Measurements from ENCODE around the gene MCUB.

Gene MCUB

GRCh38 chr4:109690690-109691410 lies 130.8 kb downstream of the MCUB start:
- Histone ChIP-seq H3K27ac (no peak overlapping the region), H4K20me1 (no peaks in the 10 kb centered on the region), H3K4me1 (no peaks in the 10 kb centered on the region), H3K27me3 (no peaks in the 10 kb centered on the region), H3K4me2 (no peak overlapping the region), H3K36me3 (peaks cover 82% of the 10 kb centered on the region), H3K9ac (no peak overlapping the region), H3K4me3 (no peak overlapping the region), H3K9me3 (no peaks in the 10 kb centered on the region)
- TF ChIP-seq Cebpa-rat (IDR thresholded peaks at IDR 0.05), result no peak

DNA sequence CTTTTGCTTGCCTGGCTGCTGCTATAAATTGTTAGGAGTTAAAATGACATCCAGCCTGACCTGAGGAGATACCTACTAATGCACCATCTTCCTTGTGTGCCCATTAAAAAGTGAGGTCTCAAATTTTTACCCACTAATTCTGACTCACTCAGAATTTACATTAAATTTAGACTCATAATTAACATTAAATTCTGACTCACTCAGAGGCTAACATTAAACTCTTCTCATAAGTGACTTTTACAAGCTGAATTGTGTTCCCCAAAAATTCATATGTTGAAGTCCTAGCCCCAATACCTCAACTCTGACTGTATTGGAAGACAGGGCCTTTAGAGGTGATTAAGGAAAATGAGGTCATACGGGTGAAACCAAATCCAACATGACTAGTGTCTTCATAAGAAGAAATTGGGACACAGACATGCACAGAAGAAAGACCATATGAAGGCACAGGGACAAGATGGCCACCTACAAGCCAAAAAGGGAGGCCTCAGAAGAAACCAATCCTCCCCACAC lies 131.4 kb downstream of the MCUB start:
- Histone ChIP-seq H3K4me1 (no peaks in the 10 kb centered on the region), H3K9ac (no peak overlapping the region), H3K36me3 (peaks cover 85% of the 10 kb centered on the region), H3K4me2 (no peak overlapping the region), H3K4me3 (no peak overlapping the region), H3K27ac (no peak overlapping the region), H3K9me3 (no peaks in the 10 kb centered on the region), H4K20me1 (no peaks in the 10 kb centered on the region), H3K27me3 (no peaks in the 10 kb centered on the region)
- TF ChIP-seq Cebpa-rat (IDR thresholded peaks at IDR 0.05), result no peak

DNA sequence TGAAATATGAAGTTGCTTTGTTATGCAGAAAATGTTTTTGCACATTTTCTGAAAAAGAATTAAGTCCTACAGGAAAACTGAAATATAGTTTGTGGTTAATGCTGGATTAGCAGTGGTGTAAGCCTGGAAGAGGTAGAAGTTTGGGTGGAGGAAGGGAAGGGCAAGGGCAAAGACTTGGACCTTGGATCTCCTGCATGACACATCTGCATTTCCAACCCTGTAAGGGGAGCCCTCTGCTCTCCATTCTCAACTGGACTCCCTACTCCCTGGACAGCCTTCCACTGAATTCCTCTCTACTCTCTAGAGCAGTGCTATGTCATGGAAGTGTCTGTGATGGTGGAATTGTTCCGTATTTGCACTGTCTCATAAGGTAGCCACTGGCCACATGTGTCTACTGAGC lies 138.6 kb downstream of the MCUB start:
- no peak overlapping the region for H3K27ac ChIP-seq
- 0 out of 2 replicates have a peak, but pooled peaks cover 8% of the 10 kb centered on the region for H4K20me1 ChIP-seq
- TF ChIP-seq Cebpa-rat (IDR thresholded peaks at IDR 0.05), result no peak
- H3K9ac ChIP-seq, result no peak overlapping the region
- H3K36me3 ChIP-seq, result peaks cover 57% of the 10 kb centered on the region
- peaks cover 15% of the 10 kb centered on the region for H3K4me1 ChIP-seq
- no peak overlapping the region for H3K4me3 ChIP-seq
- no peaks in the 10 kb centered on the region for H3K27me3 ChIP-seq
- no peak overlapping the region for H3K4me2 ChIP-seq
- no peaks in the 10 kb centered on the region for H3K9me3 ChIP-seq

GRCh38 chr4:109699553-109700225 lies 139.6 kb downstream of the MCUB start:
- TF ChIP-seq Cebpa-rat (IDR thresholded peaks at IDR 0.05), result no peak
- Histone ChIP-seq H3K27ac (no peak overlapping the region), H3K4me3 (no peak overlapping the region), H3K9ac (no peak overlapping the region), H4K20me1 (0 out of 2 replicates have a peak, but pooled peaks cover 8% of the 10 kb centered on the region), H3K4me2 (no peak overlapping the region), H3K27me3 (no peaks in the 10 kb centered on the region), H3K9me3 (no peaks in the 10 kb centered on the region), H3K36me3 (peaks cover 47% of the 10 kb centered on the region), H3K4me1 (peaks cover 21% of the 10 kb centered on the region)

DNA sequence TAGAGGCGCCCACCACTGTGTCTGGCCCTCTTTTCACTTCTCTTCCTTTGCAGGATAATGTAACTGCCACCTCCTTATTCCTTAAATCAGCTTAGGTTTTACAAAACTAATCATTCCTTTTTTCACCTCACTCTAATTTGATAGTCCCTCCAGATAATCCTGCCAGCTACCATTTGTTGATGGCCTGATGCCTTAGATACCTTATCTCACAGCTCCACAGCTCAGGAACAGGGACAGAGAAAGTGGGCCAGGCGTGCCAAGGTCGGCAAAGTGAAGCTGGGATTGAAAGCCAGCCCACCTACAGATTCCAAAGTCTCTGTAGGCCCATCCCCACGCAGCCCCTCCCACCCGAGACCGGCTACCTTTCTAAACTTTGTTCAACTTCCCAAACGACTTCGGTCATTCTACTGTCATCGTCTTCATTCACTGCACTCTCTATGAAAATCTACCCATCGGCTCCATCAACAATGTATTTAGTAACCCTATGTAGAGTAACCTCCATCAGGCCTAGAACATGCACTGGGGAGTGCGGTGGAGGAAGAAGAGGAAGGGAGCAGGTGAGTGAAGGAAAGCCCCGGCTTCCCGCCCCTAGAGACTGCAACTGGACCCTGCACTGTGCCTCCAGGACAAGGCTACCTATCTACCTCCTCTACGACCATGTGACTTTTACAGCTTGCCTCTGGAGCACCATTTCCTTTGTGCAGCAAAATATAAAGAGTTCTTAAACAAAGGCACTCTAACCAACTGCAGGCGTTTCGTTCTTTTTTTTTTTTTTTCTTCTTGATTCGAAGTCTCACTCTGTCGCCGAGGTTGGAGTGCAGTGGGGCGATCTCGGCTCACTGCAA lies 141.7 kb downstream of the MCUB start:
- Histone ChIP-seq H3K9ac (peak overlapping the region; percentile 94), H4K20me1 (0 out of 2 replicates have a peak, but pooled peaks cover 8% of the 10 kb centered on the region), H3K9me3 (no peaks in the 10 kb centered on the region), H3K36me3 (peaks cover 29% of the 10 kb centered on the region), H3K4me2 (peak overlapping the region; percentile 83), H3K4me1 (peaks cover 21% of the 10 kb centered on the region), H3K27ac (peak overlapping the region; percentile 93), H3K4me3 (peak overlapping the region; percentile 81), H3K27me3 (no peaks in the 10 kb centered on the region)
- no peak for TF ChIP-seq Cebpa-rat (IDR thresholded peaks at IDR 0.05)

- Histone ChIP-seq H3K27ac (peak within 1 kb of the TSS; percentile 93), H3K27me3 (no peaks in the 10 kb centered on the region), H4K20me1 (0 out of 2 replicates have a peak, but pooled peaks cover 8% of the 10 kb centered on the region), H3K9me3 (no peaks in the 10 kb centered on the region), H3K4me3 (peak within 1 kb of the TSS; percentile 81), H3K36me3 (peaks cover 22% of the 10 kb centered on the region), H3K4me2 (peak within 1 kb of the TSS; percentile 83), H3K9ac (peak within 1 kb of the TSS; percentile 94), H3K4me1 (peaks cover 21% of the 10 kb centered on the region)
- TF ChIP-seq Cebpa-rat (IDR thresholded peaks at IDR 0.05), result no peak
Measured at GRCh38 chr4:109702950-109703663, 143.1 kb downstream of the MCUB start, which contains the start of gene CASP6. Gene CASP6 (minus strand): TSS chr4:109703445. CDS start chr4:109703395, 50 bp downstream.

GRCh38 chr4:109703664-109704361 lies 143.8 kb downstream of the MCUB start:
- Histone ChIP-seq H3K4me2 (peak overlapping the region; percentile 83), H3K27ac (peak overlapping the region; percentile 93), H3K4me1 (peaks cover 21% of the 10 kb centered on the region)

DNA sequence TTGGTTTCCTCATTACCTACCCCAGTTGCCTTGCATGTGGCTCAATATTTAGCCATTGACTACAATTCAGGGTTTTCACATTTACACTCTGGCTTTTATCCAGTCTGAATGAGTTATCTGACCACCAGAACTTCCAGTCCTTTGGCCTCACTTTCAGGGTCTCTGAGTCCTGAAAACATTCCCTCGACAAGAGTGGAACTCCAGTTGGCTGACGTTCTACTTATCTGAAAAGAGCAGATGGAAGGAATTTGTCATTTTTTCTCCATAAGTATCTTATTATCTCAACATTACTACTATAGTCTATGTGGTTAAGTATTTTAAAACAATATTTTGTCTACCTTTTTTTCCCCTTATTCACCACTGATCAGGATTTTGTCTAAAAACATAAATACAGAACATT lies 148.4 kb downstream of the MCUB start:
- Histone ChIP-seq H3K4me3 (no peak overlapping the region), H3K9ac (no peak overlapping the region), H3K36me3 (peaks cover 27% of the 10 kb centered on the region), H3K9me3 (no peaks in the 10 kb centered on the region), H3K27ac (no peak overlapping the region), H3K4me2 (no peak overlapping the region), H3K4me1 (peaks cover 7% of the 10 kb centered on the region), H3K27me3 (no peaks in the 10 kb centered on the region), H4K20me1 (no peaks in the 10 kb centered on the region)
- no peak for TF ChIP-seq Cebpa-rat (IDR thresholded peaks at IDR 0.05)

More at GRCh38 chr4:109703664-109704361, 143.8 kb downstream of the MCUB start:
- Histone ChIP-seq H3K36me3 (peaks cover 22% of the 10 kb centered on the region), H3K4me3 (peak overlapping the region; percentile 81), H3K27me3 (no peaks in the 10 kb centered on the region), H4K20me1 (0 out of 2 replicates have a peak, but pooled peaks cover 7% of the 10 kb centered on the region), H3K9ac (peak overlapping the region; percentile 94), H3K9me3 (no peaks in the 10 kb centered on the region)
- TF ChIP-seq Cebpa-rat (IDR thresholded peaks at IDR 0.05), result no peak
